HepG2 (cell line): Measurements from ENCODE around the gene GRIN2C. TPM values are rescaled to one million over a fixed set of nuclear protein-coding genes. Genes with fewer than 3 reads are reported as not detected.

Experiments
- CENPBD1 ChIP-seq: sonication (generic); formaldehyde crosslinking; IDR thresholded peaks from 2 replicates; pipeline ENCODE4 v1.8.0; 2022; ENCODE audit warnings: missing genetic modification reagents, low read depth, mild to moderate bottlenecking, borderline replicate concordance
- ELK4 ChIP-seq: sonication (generic); formaldehyde crosslinking; IDR thresholded peaks from 2 replicates; pipeline ENCODE4 v1.9.0; 2021; ENCODE audit warnings: missing genetic modification reagents, borderline replicate concordance
- GATA4 ChIP-seq: sonication (generic); IDR thresholded peaks from 2 replicates; pipeline ENCODE4 v1.6.1; 2016; ENCODE audit warnings: antibody characterized with exemption, low read depth, borderline replicate concordance
- IKZF1 ChIP-seq: fragments of 450-650 bp; IDR thresholded peaks from 2 replicates; pipeline ENCODE4 v1.7.1; 2016
- JUNB ChIP-seq: sonication (generic); formaldehyde crosslinking; IDR thresholded peaks from 2 replicates; pipeline ENCODE4 v1.8.0; 2022; ENCODE audit warnings: missing genetic modification reagents, mild to moderate bottlenecking, borderline replicate concordance
- MAZ ChIP-seq, 2 experiments: sonication (generic) in 1 of 2; formaldehyde crosslinking in 1 of 2; IDR thresholded peaks; 2 replicates each; pipeline versions ENCODE4 v1.5.0 to v1.6.1; 2012 to 2020; ENCODE audit warnings: low read depth in 2 of 2, mild to moderate bottlenecking in 2 of 2, borderline replicate concordance in 1 of 2, improper control_type of control experiment in 1 of 2, low read length in 1 of 2, missing genetic modification reagents in 1 of 2, moderate library complexity in 1 of 2
- NRL ChIP-seq: sonication (generic); formaldehyde crosslinking; IDR thresholded peaks from 2 replicates; pipeline ENCODE4 v1.5.0; 2020; ENCODE audit warnings: missing genetic modification reagents, mild to moderate bottlenecking, moderate library complexity, borderline replicate concordance
- POLR2A ChIP-seq, 2 experiments: IDR thresholded peaks; 2 replicates each; pipeline ENCODE4 v1.6.1; 2011; ENCODE audit warnings: low read depth in 2 of 2, low read length in 2 of 2, mild to moderate bottlenecking in 1 of 2, moderate library complexity in 1 of 2; ENCODE audit not compliant: insufficient read depth in 1 of 2
- SMARCC2 ChIP-seq: fragments of 450-650 bp; IDR thresholded peaks from 2 replicates; pipeline ENCODE4 v1.6.1; 2017; ENCODE audit warnings: antibody characterized with exemption, mild to moderate bottlenecking
- SPEN ChIP-seq: sonication (generic); formaldehyde crosslinking; IDR thresholded peaks from 2 replicates; pipeline ENCODE4 v1.5.1; 2020; ENCODE audit warnings: low read depth, mild to moderate bottlenecking, missing genetic modification reagents
- TAF15 ChIP-seq: fragments of 200-400 bp; formaldehyde crosslinking; IDR thresholded peaks from one replicate; pipeline ENCODE4 v1.6.1; 2018; ENCODE audit warnings: mild to moderate bottlenecking, low read depth, low read length; ENCODE audit not compliant: poor library complexity, severe bottlenecking
- TBX2 ChIP-seq: sonication (generic); formaldehyde crosslinking; IDR thresholded peaks from 2 replicates; pipeline ENCODE4 v1.5.0; 2020; ENCODE audit warnings: missing genetic modification reagents, mild to moderate bottlenecking, borderline replicate concordance
- THAP7 ChIP-seq: sonication (generic); formaldehyde crosslinking; IDR thresholded peaks from 2 replicates; pipeline ENCODE4 v1.8.1; 2023; ENCODE audit warnings: mild to moderate bottlenecking, missing genetic modification reagents
- XRCC5 ChIP-seq: fragments of 200-400 bp; formaldehyde crosslinking; optimal IDR thresholded peaks from 2 replicates; pipeline ENCODE3; 2017; ENCODE audit warnings: mild to moderate bottlenecking, low read length
- ZBTB25 ChIP-seq: IDR thresholded peaks from 2 replicates; pipeline ENCODE4 v1.6.1; 2018; ENCODE audit warnings: missing genetic modification reagents
- ZMYM4 ChIP-seq: sonication (generic); formaldehyde crosslinking; IDR thresholded peaks from 2 replicates; pipeline ENCODE4 v1.8.1; 2023; ENCODE audit warnings: mild to moderate bottlenecking, missing genetic modification reagents
- ZNF34 ChIP-seq: sonication (generic); formaldehyde crosslinking; IDR thresholded peaks from 2 replicates; pipeline ENCODE4 v1.4.0; 2020; ENCODE audit warnings: mild to moderate bottlenecking, missing genetic modification reagents, borderline replicate concordance
- ZNF513 ChIP-seq: sonication (generic); formaldehyde crosslinking; conservative IDR thresholded peaks from 2 replicates; pipeline ENCODE4 v1.5.0; 2020; ENCODE audit warnings: missing genetic modification reagents
- ZNF570 ChIP-seq: sonication (generic); formaldehyde crosslinking; IDR thresholded peaks from 2 replicates; pipeline ENCODE4 v1.4.0; 2020; ENCODE audit warnings: mild to moderate bottlenecking, missing genetic modification reagents, borderline replicate concordance
- ZNF589 ChIP-seq: sonication (generic); formaldehyde crosslinking; conservative IDR thresholded peaks from 2 replicates; pipeline ENCODE4 v1.8.0; 2022; ENCODE audit warnings: mild to moderate bottlenecking, moderate library complexity, missing genetic modification reagents
- ZNF780A ChIP-seq: sonication (generic); formaldehyde crosslinking; IDR thresholded peaks from 2 replicates; pipeline ENCODE4 v1.8.0; 2022; ENCODE audit warnings: mild to moderate bottlenecking, missing genetic modification reagents, moderate library complexity
- ZNF800 ChIP-seq: sonication (generic); formaldehyde crosslinking; IDR thresholded peaks from 2 replicates; pipeline ENCODE4 v1.4.0; 2020; ENCODE audit warnings: missing genetic modification reagents
- ZSCAN21 ChIP-seq: sonication (generic); formaldehyde crosslinking; IDR thresholded peaks from 2 replicates; pipeline ENCODE4 v1.8.0; 2022; ENCODE audit warnings: mild to moderate bottlenecking, missing genetic modification reagents, moderate library complexity, borderline replicate concordance
- ZZZ3 ChIP-seq: sonication (generic); formaldehyde crosslinking; IDR thresholded peaks from 2 replicates; pipeline ENCODE4 v1.4.0; 2020; ENCODE audit warnings: missing genetic modification reagents, mild to moderate bottlenecking, borderline replicate concordance
- polyA plus RNA-seq, 8 experiments: library from polyadenylated mRNA; depleted of rRNA in 3 of 8; stranded (reverse) in 7 of 8; unstranded in 1 of 8; fragments of >200 nt; fragmentation: Illumina TruSeq in 4 of 8; extraction: Trizol in 4 of 8; gene quantifications; 2 replicates each; pipeline versions ENCODE4 v1.2.1 to v1.2.3, GENCODE V29; 2011 to 2016; ENCODE audit warnings: low read depth in 4 of 8, missing spikeins in 1 of 8, mixed read lengths in 1 of 8; ENCODE audit not compliant: insufficient read depth in 1 of 8
- total RNA-seq, 5 experiments: library from RNA; depleted of rRNA; stranded (reverse); fragments of >200 nt; fragmentation: Illumina TruSeq; extraction: Trizol; gene quantifications; 2 replicates each; pipeline ENCODE4 v1.2.3, GENCODE V29; 2016; ENCODE audit warnings: low read depth in 1 of 5

The GRIN2C gene
- total and polyA plus RNA-seq, 2 of the 13 experiments (the other 11 are each of a cell fraction or from before 2014, with no cell fraction given): 0.03 to 0.11 TPM

- TF ChIP-seq ELK4 (CRISPR knock-in tag): no peak
- TF ChIP-seq ZNF570 (CRISPR knock-in tag): no peak
- no peak for TF ChIP-seq ZNF780A (CRISPR knock-in tag)
- no peak for TF ChIP-seq TBX2 (CRISPR knock-in tag)
- TF ChIP-seq ZNF589: no peak
- no peak for TF ChIP-seq THAP7 (CRISPR knock-in tag)
- no peak for TF ChIP-seq CENPBD1 (CRISPR knock-in tag)
- no peak for TF ChIP-seq NRL
- TF ChIP-seq GATA4: no peak
- no peak for TF ChIP-seq ZZZ3 (CRISPR knock-in tag)
- no peak for TF ChIP-seq ZNF34
- no peak for TF ChIP-seq JUNB
- peak; percentile 10; the same call in 1 of the 2 replicates for TF ChIP-seq ZMYM4
- no peak for TF ChIP-seq ZNF800 (CRISPR knock-in tag)
- no peak for TF ChIP-seq ZNF513 (CRISPR knock-in tag)
- no peak for TF ChIP-seq SMARCC2
- no peak for TF ChIP-seq TAF15
- TF ChIP-seq POLR2A (IDR thresholded peaks at IDR 0.05; ENCODE audit: insufficient read depth in 1 of 2, low read depth in 2 of 2, low read length in 2 of 2): no peak
- TF ChIP-seq MAZ (IDR thresholded peaks at IDR 0.05; ENCODE audit: borderline replicate concordance, low read depth, low read length): no peak
- TF ChIP-seq MAZ (CRISPR knock-in tag; IDR thresholded peaks at IDR 0.05; ENCODE audit: low read depth): no peak
- TF ChIP-seq ZSCAN21 (CRISPR knock-in tag): no peak
- TF ChIP-seq SPEN (CRISPR knock-in tag): no peak
- TF ChIP-seq IKZF1: no peak
- TF ChIP-seq XRCC5: no peak
- TF ChIP-seq ZBTB25: no peak
Observed at GRCh38 chr17:74870512-74870911, 10.8 kb upstream of the GRIN2C start (continued).
